ENCODE data around the gene SCAND1.

- TF ChIP-seq, protein P1, sequence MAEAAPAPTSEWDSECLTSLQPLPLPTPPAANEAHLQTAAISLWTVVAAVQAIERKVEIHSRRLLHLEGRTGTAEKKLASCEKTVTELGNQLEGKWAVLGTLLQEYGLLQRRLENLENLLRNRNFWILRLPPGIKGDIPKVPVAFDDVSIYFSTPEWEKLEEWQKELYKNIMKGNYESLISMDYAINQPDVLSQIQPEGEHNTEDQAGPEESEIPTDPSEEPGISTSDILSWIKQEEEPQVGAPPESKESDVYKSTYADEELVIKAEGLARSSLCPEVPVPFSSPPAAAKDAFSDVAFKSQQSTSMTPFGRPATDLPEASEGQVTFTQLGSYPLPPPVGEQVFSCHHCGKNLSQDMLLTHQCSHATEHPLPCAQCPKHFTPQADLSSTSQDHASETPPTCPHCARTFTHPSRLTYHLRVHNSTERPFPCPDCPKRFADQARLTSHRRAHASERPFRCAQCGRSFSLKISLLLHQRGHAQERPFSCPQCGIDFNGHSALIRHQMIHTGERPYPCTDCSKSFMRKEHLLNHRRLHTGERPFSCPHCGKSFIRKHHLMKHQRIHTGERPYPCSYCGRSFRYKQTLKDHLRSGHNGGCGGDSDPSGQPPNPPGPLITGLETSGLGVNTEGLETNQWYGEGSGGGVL (CRISPR knock-in tag; IDR thresholded peaks at IDR 0.05) = no peak
- TF ChIP-seq ZSCAN29 (IDR thresholded peaks at IDR 0.05) (0 out of 2 replicates have a peak, but pooled peaks have one; percentile 37), ZNF311 (CRISPR knock-in tag; IDR thresholded peaks at IDR 0.05) (0 out of 2 replicates have a peak, but pooled peaks have one; percentile 43), XRCC5 (IDR thresholded peaks at IDR 0.05; ENCODE audit: low read depth, low read length) (peak; percentile 99), MLX (CRISPR knock-in tag; conservative IDR thresholded peaks at IDR 0.05) (0 out of 4 replicates have a peak, but pooled peaks of 1 of the 2 experiments have one; percentile 35), TAF1 (IDR thresholded peaks at IDR 0.05; ENCODE audit: control insufficient read depth, extremely low read depth, insufficient read depth, low read length, severe bottlenecking) (peak; percentile 89)
Observed at GRCh38 chr20:35954200-35954906, at the start of gene SCAND1.

All from K562 (cell line).